Activated CD4-positive, CD25-positive, alpha-beta regulatory T cell treated with anti-CD3 and anti-CD28 coated beads, Interleukin-2, amount 50 U/mL, for 72 hours (primary cell): ENCODE results near the gene MUC20.
A peak's percentile ranks its signal among the peaks of the same experiment; 100 is the strongest.
"Not testable (repeated sequence)": the region's sequence is repeated elsewhere in the genome, so short reads cannot be mapped to it uniquely, and the experiment has no call there.

Experiments
- DNase-seq: peaks from one replicate; pipeline ENCODE4 v3.0.0; 2021

Gene MUC20, protein sequence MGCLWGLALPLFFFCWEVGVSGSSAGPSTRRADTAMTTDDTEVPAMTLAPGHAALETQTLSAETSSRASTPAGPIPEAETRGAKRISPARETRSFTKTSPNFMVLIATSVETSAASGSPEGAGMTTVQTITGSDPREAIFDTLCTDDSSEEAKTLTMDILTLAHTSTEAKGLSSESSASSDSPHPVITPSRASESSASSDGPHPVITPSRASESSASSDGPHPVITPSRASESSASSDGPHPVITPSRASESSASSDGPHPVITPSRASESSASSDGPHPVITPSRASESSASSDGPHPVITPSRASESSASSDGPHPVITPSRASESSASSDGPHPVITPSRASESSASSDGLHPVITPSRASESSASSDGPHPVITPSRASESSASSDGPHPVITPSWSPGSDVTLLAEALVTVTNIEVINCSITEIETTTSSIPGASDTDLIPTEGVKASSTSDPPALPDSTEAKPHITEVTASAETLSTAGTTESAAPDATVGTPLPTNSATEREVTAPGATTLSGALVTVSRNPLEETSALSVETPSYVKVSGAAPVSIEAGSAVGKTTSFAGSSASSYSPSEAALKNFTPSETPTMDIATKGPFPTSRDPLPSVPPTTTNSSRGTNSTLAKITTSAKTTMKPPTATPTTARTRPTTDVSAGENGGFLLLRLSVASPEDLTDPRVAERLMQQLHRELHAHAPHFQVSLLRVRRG

DNA sequence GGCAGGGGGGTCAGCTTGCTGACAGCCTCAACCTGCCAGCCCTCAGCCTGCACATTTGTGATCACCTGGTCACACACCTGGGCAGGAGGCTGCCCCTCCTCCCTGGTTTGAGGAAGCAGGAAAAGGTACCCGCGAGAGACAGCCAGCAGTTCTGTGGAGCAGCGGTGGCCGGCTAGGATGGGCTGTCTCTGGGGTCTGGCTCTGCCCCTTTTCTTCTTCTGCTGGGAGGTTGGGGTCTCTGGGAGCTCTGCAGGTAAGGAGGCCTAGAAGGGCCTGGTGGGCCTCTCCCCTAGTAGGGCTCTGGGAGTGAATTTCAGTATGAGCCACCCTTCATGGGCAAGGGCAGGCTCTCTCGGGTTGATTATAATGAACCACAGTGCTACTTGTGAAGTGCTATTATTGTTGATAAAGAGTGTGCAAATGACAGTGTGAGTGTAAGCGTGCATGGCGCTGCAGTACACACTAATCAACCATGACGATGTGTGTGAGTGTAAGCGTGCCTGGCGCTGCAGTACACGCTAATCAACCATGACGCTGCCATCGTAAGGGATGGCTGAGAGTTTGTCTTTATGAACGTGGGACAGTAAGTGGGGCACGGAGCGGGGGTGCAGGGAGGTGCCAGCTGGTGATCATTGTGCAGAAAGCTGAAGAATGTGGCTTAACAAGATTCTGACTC, at the start of gene MUC20:
Gene MUC20, plus strand, starts transcription at position 148 of the 676 bp plus-strand sequence. Its CDS starts 30 bp downstream, at position 178.
- not testable (repeated sequence) for DNase-seq

DNA sequence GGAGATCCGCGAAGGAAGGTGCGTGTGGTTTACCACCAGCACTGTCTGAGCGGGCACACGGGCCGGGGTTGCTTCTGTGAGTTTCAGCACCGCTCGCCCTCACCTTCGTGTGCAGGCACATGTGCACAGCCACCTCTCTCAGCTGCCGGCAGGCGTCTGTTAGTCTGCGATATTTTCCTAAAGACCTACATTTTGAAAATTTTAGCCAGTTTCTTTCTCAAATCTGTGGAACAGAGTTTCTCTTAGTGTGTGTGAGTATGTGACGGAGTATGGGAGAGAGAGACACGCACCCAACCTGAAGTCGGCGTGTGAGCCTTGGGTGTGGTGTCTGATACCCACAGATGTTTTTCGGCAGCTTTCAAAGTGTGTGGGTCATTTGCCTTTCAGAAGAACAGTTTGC, 49.5 kb upstream of the MUC20 start:
- not testable (repeated sequence) for DNase-seq

DNA sequence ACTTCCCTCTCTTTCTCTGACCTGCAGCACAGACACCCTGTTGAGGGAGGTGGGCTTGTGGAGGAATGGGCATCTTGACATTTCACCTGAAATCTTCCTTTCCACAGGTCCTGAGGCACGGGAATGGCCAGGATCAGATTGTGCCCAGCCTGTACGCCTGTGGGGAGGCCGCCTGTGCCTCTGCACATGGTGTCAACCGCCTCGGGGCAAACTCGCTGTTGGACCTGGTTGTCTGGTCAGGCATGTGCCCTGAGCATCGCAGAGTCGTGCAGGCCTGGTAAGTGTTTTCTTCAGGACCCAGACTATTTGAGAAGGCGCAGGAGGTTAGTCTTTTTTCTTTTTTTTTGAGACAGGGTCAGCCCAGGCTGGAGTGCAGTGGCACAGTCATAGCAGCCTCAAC, 47.1 kb upstream of the MUC20 start:
- not testable (repeated sequence) for DNase-seq

DNA sequence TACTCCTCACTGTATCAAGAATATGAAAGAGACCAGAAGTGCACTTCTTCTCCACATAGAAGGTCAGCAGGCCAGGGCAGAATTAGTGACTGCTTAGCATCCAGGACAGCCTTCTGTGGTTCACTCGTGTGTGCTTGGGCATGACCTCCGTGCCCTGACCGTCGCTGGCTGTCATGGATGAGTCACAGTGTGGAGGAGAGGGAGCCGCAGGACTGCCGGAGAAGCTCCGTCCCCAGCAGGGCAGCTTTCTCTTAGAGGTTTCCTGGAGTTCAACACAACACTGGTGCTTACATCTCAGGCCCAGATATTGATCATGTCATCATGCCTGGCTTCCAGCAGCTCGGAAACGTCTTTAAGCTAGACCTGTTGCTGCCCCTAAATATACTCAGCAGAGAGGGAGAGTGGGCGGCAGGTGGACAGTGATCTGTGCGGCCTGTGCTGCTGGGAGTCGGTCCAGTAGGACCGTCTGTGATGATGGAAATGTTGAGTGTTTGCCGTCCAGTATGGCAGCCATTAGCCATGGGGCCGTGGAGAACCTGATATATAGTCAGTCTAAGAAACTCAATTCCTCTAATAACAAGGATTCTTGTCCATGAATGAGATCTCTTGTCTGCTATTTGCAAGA, 42.3 kb upstream of the MUC20 start:
- not testable (repeated sequence) for DNase-seq

DNA sequence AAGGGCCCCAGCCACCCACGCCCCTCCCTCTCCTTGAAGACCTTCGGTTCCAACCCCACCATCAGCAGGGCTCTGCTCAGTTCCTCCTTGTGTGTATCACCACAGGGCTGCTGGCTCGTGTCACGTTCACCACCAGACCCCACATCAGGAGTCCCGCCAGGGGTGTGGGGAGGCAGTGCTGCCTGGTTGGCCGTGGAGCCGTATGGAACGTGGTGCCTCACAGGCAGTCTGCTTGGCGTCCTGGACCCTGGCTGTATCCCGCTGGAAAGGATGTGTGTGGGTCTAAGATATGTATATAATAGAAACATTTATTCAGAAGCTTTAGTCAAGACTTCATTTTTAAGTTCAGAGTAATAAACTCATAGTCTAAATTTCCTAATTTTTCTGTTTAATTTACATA, 40.1 kb upstream of the MUC20 start:
- not testable (repeated sequence) for DNase-seq

DNA sequence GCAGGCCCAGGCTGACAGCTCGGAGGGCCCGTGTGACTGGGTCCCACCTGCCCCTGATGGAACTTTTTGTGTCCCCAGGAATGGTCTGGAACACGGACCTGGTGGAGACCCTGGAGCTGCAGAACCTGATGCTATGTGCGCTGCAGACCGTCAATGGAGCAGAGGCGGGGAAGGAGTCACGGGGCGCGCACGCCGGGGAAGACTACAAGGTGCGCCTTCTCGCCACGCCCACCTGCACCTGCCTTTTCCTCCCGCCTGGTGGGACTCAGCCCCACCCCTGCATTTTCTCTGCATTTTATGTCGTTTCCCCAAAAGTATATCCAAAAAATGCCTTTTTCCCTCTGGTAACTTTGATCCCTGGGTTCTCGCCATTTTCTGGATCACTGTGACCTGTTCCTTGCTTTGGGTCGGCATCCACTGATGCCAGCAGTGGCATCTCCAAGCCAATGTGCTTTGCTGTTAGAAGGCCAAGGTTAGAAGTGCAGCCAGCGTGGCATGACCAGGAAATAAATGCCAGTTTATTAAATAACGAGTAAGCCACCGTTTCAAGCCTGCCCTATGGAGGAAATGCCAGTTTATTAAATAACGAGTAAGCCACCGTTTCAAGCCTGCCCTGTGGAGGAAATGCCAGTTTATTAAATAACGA, 39.2 kb upstream of the MUC20 start:
- not testable (repeated sequence) for DNase-seq

DNA sequence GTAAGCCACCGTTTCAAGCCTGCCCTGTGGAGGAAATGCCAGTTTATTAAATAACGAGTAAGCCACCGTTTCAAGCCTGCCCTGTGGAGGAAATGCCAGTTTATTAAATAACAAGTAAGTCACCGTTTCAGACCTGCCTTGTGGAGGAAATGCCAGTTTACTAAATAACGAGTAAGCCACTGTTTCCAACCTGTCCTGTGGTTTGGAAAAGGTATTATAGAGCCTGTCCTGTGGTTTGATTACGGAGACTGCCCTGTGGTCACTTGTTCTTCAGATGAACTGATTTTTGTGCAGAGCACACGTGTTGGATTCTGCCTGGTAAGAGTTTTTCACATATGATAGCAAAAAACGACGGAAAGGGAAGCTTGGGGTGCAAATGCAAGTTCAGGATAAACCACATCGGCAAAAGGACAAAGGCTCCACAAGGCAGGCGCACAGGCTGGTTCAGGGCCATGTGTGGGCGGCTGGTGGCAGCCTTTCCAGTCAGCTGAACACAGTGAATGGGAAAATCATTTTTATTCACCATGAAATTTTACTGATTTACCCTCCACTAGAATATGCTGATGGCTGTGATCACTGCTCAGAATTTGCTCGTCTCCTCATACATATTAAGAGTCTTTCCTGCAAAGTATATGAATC, 38.6 kb upstream of the MUC20 start:
- DNase-seq, result not testable (repeated sequence)

DNA sequence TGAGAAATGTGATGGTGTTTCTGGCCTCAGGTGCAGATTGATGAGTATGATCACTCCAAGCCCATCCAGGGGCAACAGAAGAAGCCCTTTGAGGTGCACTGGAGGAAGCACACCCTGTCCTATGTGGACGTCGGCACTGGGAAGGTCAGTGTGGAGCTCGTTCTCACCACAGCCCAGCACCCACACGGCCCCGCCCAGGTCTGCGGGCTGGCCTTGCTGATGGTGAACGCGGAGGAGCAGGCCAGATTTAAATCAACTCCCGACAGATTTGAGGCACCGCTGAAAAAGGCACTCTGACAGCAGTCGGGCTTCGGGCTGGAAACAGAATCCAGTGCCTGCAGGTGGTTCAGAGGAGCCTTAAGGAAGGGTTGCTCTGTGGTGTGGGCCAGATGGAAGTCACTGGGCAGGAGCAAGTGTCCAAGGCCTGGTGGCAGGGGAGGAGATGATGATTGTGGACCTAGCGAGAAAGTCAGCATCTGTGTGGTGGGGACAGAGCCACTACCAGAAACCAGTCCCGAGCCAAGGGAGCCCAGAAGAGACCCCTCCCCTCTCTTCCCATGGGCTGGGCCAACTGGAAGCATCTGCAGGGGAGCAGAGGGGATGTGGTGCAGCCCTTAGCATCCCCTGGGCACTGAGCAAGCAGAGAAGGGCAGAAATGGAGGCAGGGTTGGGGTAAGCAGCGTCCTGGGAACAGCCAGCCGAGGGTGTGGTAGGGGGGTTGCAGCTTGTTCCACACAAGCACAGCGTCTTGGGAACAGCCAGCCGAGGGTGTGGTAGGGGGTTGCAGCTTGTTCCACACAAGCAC, 36.9 kb upstream of the MUC20 start:
- not testable (repeated sequence) for DNase-seq

DNA sequence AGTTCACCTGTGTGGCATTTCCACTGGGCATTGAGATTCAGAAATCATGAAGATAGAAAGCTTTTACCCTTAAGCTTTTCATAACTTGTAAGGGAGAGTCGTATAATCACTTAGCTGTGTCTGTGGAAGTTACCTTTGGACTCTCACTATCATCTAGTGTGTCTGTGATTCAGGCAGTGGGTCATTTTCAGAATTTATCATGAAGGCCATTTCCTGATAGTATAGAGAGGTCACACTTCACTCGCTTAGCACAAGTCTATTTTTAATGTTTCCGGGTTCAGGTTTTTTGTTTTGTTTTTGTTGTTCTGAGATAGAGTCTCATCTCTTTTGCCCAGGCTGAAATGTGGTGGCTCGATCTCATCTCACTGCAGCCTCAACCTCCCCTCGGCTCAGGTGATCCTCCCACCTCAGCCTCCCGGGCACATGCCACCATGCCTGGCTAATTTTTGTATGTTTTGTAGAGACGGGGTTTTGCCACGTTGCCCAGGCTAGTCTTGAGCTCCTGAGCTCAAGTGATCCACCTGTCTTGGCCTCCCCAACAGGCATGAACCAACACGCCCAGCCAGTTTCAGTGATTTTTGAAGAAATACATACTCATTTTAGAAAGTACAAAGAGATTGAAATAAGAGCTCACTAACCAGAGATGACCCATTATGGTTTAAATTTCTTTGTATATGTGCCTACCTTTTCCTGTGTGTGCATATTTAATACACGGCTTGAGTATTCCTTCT, 36.1 kb upstream of the MUC20 start:
- DNase-seq, result not testable (repeated sequence)

DNA sequence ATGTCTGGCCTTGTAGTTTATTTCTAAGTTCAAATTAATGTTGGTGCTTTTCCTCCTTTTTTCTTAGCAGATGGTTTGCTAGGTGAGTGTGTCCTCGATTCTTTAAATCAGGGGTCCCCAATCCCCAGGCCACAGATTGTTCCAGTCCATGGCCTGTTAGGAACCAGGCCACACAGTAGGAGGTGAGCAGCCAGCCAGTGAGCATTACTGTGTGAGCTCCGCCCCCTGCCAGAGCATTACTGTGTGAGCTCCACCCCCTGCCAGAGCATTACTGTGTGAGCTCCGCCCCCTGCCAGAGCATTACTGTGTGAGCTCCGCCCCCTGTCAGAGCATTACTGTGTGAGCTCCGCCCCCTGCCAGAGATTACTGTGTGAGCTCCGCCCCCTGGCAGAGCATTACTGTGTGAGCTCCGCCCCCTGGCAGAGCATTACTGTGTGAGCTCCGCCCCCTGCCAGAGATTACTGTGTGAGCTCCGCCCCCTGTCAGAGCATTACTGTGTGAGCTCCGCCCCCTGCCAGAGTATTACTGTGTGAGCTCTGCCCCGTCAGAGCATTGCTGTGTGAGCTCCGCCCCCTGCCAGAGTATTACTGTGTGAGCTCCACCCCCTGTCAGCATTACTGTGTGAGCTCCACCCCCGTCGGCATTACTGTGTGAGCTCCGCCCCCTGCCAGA, 34.1 kb upstream of the MUC20 start:
- DNase-seq, result peak; percentile 41

DNA sequence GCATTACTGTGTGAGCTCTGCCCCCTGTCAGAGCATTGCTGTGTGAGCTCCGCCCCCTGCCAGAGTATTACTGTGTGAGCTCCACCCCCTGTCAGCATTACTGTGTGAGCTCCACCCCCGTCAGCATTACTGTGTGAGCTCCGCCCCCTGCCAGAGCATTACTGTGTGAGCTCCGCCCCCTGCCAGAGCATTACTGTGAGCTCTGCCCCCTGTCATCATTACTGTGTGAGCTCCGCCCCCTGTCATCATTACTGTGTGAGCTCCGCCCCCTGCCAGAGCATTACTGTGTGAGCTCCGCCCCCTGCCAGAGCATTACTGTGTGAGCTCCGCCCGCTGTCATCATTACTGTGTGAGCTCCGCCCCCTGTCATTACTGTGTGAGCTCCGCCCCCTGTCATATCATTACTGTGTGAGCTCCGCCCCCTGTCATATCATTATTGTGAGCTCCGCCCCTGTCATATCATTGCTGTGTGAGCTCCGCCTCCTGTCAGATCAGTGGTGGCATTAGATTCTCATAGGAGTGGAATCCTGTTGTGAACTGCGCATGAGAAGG, 33.5 kb upstream of the MUC20 start:
- peak; percentile 52 for DNase-seq

DNA sequence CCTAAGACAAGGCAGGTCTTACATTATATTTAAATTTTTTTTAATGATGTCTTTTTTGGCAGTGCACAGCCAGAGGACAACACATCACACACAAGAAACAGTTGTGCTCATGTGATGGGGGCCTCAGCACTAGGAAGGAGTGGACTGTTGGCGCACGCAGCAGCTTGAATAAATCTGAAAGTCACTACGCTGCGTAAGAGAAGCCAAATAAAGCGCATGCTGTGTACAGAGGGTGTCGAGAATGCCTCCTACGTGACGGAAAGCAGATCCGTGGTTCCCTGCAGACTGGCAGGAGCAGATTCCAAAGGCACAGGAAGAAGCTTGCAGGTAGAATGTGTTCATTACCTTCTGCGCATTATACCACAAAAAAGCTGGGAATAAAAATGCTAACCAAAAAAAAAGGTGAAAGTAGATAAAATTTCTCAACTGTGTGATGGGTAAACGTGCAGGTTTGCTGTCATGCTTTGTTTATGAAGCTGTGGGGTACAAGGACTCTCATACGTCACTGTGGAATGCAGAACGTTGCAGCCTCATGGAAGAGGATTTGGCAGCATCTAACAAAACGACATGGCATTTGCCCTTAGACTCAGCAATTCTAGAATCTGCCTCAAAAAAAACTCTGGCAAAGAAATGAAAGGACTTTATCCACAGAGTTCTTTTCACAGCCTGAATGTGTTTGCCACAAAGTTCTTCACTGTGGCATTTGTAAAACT, 32.2 kb upstream of the MUC20 start:
- DNase-seq, result not testable (repeated sequence)

DNA sequence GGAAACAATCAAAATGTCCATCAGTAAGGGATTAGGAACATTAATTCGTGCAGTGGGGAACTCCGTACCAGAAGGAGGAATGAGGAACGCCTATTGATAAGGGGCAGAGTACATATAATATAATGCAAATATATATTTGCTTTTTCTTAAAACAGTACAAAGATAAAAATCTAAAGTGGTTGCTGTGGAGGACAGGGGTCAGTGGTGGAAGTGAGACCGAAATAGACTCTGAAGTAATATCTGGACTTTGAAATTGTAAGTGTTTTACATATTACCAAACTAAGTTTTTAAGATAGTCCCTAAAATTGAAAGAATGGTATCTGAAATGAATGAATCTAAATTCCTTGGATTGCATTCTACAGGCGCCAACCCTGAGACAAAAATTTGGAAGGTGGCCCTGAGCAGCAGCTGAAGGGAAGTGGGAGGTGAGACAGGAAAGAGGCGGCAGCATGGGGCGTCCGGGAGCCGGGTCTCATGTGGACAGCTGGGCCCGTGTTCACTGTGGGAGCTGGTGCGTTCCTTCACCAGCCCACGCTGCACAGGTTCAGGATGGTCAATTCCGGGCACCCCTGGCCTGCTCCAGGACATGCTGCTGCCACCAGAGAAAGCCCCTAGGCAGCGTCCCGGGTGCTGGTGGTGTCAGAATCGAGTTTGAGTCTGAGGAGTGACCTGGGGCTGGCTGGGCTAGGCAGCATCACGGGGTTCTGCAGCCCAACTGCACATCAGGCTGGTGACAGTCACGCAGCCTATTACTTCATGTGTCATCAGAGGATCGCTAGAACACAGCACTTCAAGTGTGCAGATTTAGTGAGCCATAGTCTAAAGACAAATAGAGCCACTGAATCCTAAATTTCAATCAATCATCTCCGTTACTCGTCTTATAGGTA, 31.4 kb upstream of the MUC20 start:
- not testable (repeated sequence) for DNase-seq

DNA sequence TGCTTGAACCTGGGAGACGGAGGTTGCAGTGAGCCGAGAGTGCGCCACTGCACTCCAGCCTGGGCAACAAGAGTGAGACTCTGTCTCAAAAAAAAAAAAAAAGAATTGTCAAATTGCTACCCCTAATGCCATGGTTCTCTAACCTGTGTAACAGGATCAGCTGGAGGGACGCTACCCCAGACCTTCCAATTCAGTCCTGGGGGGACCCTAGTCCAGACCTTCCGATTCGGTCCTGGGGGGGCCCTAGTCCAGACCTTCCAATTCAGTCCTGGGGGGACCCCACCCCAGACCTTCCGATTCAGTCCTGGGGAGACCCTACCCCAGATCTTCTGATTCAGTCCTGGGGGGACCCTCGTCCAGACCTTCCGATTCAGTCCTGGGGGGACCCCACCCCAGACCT, 29.8 kb upstream of the MUC20 start:
- DNase-seq, result no peak

DNA sequence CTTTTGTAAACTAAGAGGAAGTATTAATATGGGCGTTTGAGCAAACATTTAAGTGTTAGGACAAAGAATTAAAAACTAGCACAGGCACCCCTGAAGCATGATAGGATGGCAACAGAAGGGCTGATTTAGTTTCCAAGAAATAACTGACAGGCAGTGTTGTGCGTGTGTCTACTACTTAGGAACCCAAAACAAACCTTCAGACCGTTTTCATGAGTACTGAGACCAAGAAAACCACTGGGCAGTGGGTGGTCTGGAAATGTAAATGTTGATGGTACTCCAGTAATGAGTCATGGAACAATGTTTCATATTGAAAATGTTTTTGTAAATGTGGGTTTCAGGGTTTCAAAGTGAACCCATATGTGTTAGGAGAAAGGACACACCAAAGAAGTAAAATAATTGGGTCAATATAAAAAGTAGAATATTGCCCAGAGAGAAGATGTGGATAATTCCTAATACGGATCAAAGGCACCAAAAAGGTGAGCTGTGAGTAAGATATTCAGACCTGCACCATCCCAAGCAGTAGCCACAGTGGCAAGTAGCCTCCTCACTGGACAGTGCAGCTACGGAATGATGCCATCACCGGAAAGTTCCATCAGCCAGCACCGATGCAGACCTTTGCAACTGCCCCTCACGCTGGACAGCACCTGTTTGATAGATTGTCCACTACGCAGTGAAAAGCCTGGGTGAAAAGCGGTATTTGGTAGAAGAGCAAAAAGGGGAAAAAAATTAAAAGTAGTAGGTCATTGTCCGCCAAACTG, 29.0 kb upstream of the MUC20 start:
- not testable (repeated sequence) for DNase-seq

DNA sequence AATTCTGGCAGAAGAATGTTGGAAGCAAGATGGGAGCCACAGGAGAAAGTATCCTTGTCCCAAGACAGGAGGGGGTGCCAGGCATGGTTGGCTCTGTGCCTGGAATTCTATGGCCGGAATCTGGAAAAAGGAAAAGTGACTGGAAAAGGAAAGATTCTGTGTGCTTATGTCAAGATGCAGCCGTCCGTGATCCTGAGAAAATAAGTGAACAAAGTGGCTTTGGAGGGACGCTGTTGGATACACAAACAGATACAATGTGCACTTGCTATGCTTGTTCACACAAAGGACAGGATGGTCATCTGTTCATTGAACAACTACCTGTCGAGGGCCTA, 28.5 kb upstream of the MUC20 start:
- no peak for DNase-seq

DNA sequence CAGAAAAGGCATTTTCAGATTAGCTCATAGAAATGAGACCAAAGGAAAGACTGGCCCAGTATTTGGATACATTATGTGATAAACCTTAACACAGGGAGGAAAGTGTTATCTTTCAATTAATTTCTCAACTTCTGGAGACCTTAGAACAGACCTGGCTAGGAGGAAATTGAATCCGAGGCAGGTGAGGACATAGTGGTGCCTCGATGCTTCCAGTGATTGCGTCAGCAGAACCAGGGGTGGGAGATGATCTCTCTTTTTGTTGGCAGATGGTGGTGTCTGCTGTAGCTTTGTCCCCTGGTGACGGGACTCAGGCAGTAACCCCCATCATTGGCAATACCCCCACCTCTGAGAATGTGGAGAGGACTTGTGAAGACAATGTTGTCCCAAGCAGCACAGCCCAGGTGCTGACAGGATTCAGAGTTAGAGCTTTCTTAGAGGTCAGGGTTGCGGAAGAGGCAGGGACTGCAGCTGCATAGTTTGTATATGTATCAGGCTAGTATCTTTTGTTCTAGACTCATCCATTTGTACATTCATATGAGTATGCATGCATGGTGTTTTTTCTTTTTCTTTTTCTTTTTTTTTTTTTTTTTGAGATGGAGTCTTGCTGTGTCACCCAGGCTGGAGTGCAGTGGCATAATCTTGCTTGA, 27.9 kb upstream of the MUC20 start:
- DNase-seq, result no peak
